GM19452 (cell line): Measurements from ENCODE around the gene ISLR2.

Experiments used
- ATAC-seq: cut with Tn5 transposase; IDR thresholded peaks from one replicate; pipeline ENCODE4 v1.9.1; 2021; ENCODE audit not compliant: unreplicated experiment

The ISLR2 gene

GRCh38 chr15:74175271-74176191 lies 45.1 kb downstream of the ISLR2 start:
- ATAC-seq = no peak

GRCh38 chr15:74176262-74177214 lies 46.2 kb downstream of the ISLR2 start:
- no peak for ATAC-seq

GRCh38 chr15:74178326-74179100 lies 48.1 kb downstream of the ISLR2 start:
- no peak for ATAC-seq

- ATAC-seq = no peak
Observed at GRCh38 chr15:74179101-74179841, 48.9 kb downstream of the ISLR2 start.

GRCh38 chr15:74179983-74180880 lies 49.8 kb downstream of the ISLR2 start:
- no peak for ATAC-seq

GRCh38 chr15:74180881-74181602 lies 50.7 kb downstream of the ISLR2 start:
- no peak for ATAC-seq

GRCh38 chr15:74182131-74182530 lies 51.7 kb downstream of the ISLR2 start:
- no peak for ATAC-seq

- ATAC-seq = no peak
Observed at GRCh38 chr15:74184582-74185091, 54.3 kb downstream of the ISLR2 start.

GRCh38 chr15:74185710-74186348 lies 55.4 kb downstream of the ISLR2 start:
- ATAC-seq = no peak
